Cardiac muscle cell (in vitro differentiated cells and primary cell): ENCODE data around the gene RELB. TPM values are rescaled to one million over a fixed set of nuclear protein-coding genes. Genes with fewer than 3 reads are reported as not detected.

Experiments
- DNase-seq, 2 donors: peaks; one replicate each; pipeline versions ENCODE4 v3.0.0 to v3.0.0-alpha.2; 2010 to 2017; ENCODE audit warnings: low read depth in 1 of 2, low spot score in 1 of 2
- H3K27ac ChIP-seq: fragments of 200-600 bp; sonication (generic); 2 replicates; pipeline ENCODE4 v1.5.1; 2016
- H3K27me3 ChIP-seq: fragments of 200-600 bp; sonication (generic); 2 replicates; pipeline ENCODE4 v1.6.0; 2016; ENCODE audit warnings: control low read depth
- H3K36me3 ChIP-seq: fragments of 200-600 bp; sonication (generic); 2 replicates; pipeline ENCODE4 v1.5.1; 2016; ENCODE audit warnings: control low read depth
- H3K4me1 ChIP-seq: fragments of 200-600 bp; sonication (generic); 2 replicates; pipeline ENCODE4 v1.8.1; 2017; ENCODE audit warnings: low read depth, mild to moderate bottlenecking, mixed run types
- H3K4me3 ChIP-seq: fragments of 200-600 bp; sonication (generic); 2 replicates; pipeline ENCODE4 v1.5.1; 2016; ENCODE audit warnings: mild to moderate bottlenecking
- H3K9me3 ChIP-seq: fragments of 200-600 bp; sonication (generic); 2 replicates; pipeline ENCODE4 v1.5.1; 2017; ENCODE audit warnings: low read depth, mild to moderate bottlenecking, control low read depth
- polyA plus RNA-seq: library from polyadenylated mRNA; unstranded; fragments of >200 nt; fragmentation: Nextera tagmentation; extraction: Ambion mirVana; gene quantifications from 2 replicates; pipeline ENCODE4 v1.2.1, GENCODE V29; 2016
- total RNA-seq: library from RNA; depleted of rRNA; stranded (reverse); fragments of >200 nt; gene quantifications from 2 replicates; pipeline ENCODE4 v1.2.3, GENCODE V29; 2016
- TF ChIP-seq, protein P1 (sequence below): IDR thresholded peaks from 2 replicates; pipeline ENCODE4 v1.5.1; 2012; ENCODE audit warnings: low read depth, mild to moderate bottlenecking, low read length

Gene RELB
- total and polyA plus RNA-seq, 2 experiments from 2014 or later, result 1.3 to 3.1 TPM

GRCh38 chr19:44957526-44957925 lies 43.7 kb upstream of the RELB start:
- Histone ChIP-seq H3K36me3 (no peaks in the 10 kb centered on the region), H3K27me3 (no peaks in the 10 kb centered on the region), H3K27ac (peak overlapping the region; percentile 16), H3K9me3 (no peaks in the 10 kb centered on the region), H3K4me1 (peaks cover 9% of the 10 kb centered on the region), H3K4me3 (no peak overlapping the region)
- TF ChIP-seq, protein P1, sequence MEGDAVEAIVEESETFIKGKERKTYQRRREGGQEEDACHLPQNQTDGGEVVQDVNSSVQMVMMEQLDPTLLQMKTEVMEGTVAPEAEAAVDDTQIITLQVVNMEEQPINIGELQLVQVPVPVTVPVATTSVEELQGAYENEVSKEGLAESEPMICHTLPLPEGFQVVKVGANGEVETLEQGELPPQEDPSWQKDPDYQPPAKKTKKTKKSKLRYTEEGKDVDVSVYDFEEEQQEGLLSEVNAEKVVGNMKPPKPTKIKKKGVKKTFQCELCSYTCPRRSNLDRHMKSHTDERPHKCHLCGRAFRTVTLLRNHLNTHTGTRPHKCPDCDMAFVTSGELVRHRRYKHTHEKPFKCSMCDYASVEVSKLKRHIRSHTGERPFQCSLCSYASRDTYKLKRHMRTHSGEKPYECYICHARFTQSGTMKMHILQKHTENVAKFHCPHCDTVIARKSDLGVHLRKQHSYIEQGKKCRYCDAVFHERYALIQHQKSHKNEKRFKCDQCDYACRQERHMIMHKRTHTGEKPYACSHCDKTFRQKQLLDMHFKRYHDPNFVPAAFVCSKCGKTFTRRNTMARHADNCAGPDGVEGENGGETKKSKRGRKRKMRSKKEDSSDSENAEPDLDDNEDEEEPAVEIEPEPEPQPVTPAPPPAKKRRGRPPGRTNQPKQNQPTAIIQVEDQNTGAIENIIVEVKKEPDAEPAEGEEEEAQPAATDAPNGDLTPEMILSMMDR, result no peak
- no peak for DNase-seq

GRCh38 chr19:44958090-44958489 lies 43.2 kb upstream of the RELB start:
- no peaks in the 10 kb centered on the region for H3K9me3 ChIP-seq
- no peaks in the 10 kb centered on the region for H3K36me3 ChIP-seq
- peaks cover 9% of the 10 kb centered on the region for H3K4me1 ChIP-seq
- TF ChIP-seq, protein P1, result no peak
- no peak for DNase-seq
- H3K4me3 ChIP-seq, result no peak overlapping the region
- H3K27ac ChIP-seq, result peak overlapping the region; percentile 16
- H3K27me3 ChIP-seq, result no peaks in the 10 kb centered on the region

GRCh38 chr19:44959691-44960090 lies 41.6 kb upstream of the RELB start:
- Histone ChIP-seq H3K9me3 (no peaks in the 10 kb centered on the region), H3K36me3 (peaks cover 4% of the 10 kb centered on the region), H3K4me1 (peaks cover 9% of the 10 kb centered on the region), H3K27me3 (no peaks in the 10 kb centered on the region), H3K4me3 (no peak overlapping the region), H3K27ac (no peak overlapping the region)
- no peak for DNase-seq
- TF ChIP-seq, protein P1, result no peak

DNA sequence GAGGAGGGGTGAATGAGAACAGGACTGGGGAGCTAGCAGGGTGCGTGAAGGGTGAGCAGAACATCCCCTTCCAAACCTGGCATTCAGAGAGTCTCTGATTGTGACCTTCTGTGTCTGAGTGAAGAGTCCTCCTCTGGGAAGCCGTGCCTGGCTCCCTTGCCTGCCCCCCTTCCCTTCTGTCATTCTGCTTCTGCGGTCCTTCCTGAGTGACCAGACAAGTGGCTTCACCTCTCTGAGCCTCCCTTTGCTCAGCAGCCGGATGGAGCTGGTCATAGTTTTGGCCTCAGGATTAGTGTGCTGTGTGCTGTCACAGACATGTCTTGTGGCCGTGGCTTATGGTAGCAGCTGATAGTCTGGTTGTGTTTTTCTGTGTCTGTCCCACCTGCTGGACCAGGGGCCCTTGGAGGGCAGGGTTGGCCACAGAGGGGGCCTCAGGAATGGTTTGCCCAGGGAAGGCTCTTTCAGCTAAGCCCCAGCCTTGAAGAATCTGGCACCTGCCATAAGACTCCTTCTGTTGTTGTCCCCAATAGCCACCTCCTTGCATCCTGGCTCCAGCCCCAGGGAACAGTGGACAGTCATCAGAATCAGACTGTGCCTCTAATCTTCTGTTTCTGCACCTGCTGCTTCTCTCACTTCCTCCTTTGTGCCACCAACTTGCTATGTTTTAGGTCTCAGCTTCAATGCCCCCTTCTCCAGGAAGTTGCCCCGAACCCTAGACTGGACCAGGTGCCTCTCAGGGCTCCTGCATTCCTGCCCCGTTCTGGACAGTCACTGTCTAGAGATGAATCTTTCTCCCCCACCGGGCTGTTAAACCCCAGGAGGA lies 40.1 kb upstream of the RELB start:
- H3K4me1 ChIP-seq, result peaks cover 8% of the 10 kb centered on the region
- H3K27ac ChIP-seq, result no peak overlapping the region
- TF ChIP-seq, protein P1, result no peak
- DNase-seq, result no peak
- H3K4me3 ChIP-seq, result no peak overlapping the region
- no peaks in the 10 kb centered on the region for H3K9me3 ChIP-seq
- no peaks in the 10 kb centered on the region for H3K27me3 ChIP-seq
- peaks cover 8% of the 10 kb centered on the region for H3K36me3 ChIP-seq

GRCh38 chr19:44961821-44962220 lies 39.4 kb upstream of the RELB start:
- Histone ChIP-seq H3K36me3 (peaks cover 8% of the 10 kb centered on the region), H3K4me1 (peaks cover under 1% of the 10 kb centered on the region), H3K27me3 (no peaks in the 10 kb centered on the region), H3K27ac (no peak overlapping the region), H3K9me3 (no peaks in the 10 kb centered on the region), H3K4me3 (no peak overlapping the region)
- TF ChIP-seq, protein P1, result no peak
- no peak for DNase-seq
